Jurkat, Clone E6-1 (cell line): Measurements from ENCODE around the gene PRKAG1.

Experiments
- DNase-seq: peaks from one replicate; pipeline ENCODE4 v3.0.0-alpha.2; 2011; ENCODE audit warnings: low read depth, low spot score
- H3K4me3 ChIP-seq: 2 replicates; pipeline ENCODE4 v1.5.1; 2011; ENCODE audit warnings: mild to moderate bottlenecking, low read length, control low read depth, moderate library complexity

The PRKAG1 gene

GRCh38 chr12:49019443-49020324 is 1.1 kb upstream of the PRKAG1 start:
- peak overlapping the region; percentile 92 for H3K4me3 ChIP-seq
- peak; percentile 43 for DNase-seq

GRCh38 chr12:49019120-49019430 is 499 bp upstream of the PRKAG1 start:
- DNase-seq, result no peak
- H3K4me3 ChIP-seq, result peak overlapping the region; percentile 92

- peak overlapping the region; percentile 92 for H3K4me3 ChIP-seq
- DNase-seq, result no peak
Observed at GRCh38 chr12:49017891-49018260, 700 bp downstream of the PRKAG1 start.

GRCh38 chr12:49015196-49015595 is 3.4 kb downstream of the PRKAG1 start:
- DNase-seq, result no peak
- H3K4me3 ChIP-seq, result no peak overlapping the region

GRCh38 chr12:49014547-49014946 is 4.0 kb downstream of the PRKAG1 start:
- DNase-seq, result no peak
- H3K4me3 ChIP-seq, result no peak overlapping the region

GRCh38 chr12:49013428-49013827 is 5.1 kb downstream of the PRKAG1 start:
- DNase-seq, result no peak
- no peak overlapping the region for H3K4me3 ChIP-seq

- no peak overlapping the region for H3K4me3 ChIP-seq
- no peak for DNase-seq
Observed at GRCh38 chr12:49012739-49013138, 5.8 kb downstream of the PRKAG1 start.

- DNase-seq, result no peak
- H3K4me3 ChIP-seq, result no peak overlapping the region
Observed at GRCh38 chr12:49010092-49010668, 8.4 kb downstream of the PRKAG1 start.

- H3K4me3 ChIP-seq, result no peak overlapping the region
- no peak for DNase-seq
Observed at GRCh38 chr12:49008943-49009342, 9.6 kb downstream of the PRKAG1 start.

GRCh38 chr12:49000346-49000745 is 18.2 kb downstream of the PRKAG1 start:
- DNase-seq, result no peak
- no peak overlapping the region for H3K4me3 ChIP-seq

- DNase-seq, result no peak
- no peak within 1 kb of the TSS for H3K4me3 ChIP-seq
Observed at GRCh38 chr12:48999371-49000131, 19.0 kb downstream of the PRKAG1 start, which contains the start of gene DDN. TSS of gene DDN (minus strand) at chr12:48999375. CDS start at chr12:48999287, 88 bp downstream.

GRCh38 chr12:48998497-48999353 is 19.9 kb downstream of the PRKAG1 start:
- DNase-seq, result no peak
- H3K4me3 ChIP-seq, result no peak overlapping the region

- no peak for DNase-seq
- no peak overlapping the region for H3K4me3 ChIP-seq
Observed at GRCh38 chr12:48997719-48998496, 20.7 kb downstream of the PRKAG1 start.

- peak overlapping the region; percentile 37 for H3K4me3 ChIP-seq
- DNase-seq, result no peak
Observed at GRCh38 chr12:48996794-48997718, 21.5 kb downstream of the PRKAG1 start.

- no peak overlapping the region for H3K4me3 ChIP-seq
- no peak for DNase-seq
Observed at GRCh38 chr12:48995086-48995879, 23.3 kb downstream of the PRKAG1 start.

GRCh38 chr12:48994224-48995085 is 24.1 kb downstream of the PRKAG1 start:
- DNase-seq, result no peak
- H3K4me3 ChIP-seq, result no peak overlapping the region
